Measurements from ENCODE around the gene TGFBRAP1.
"Not testable (repeated sequence)": the region's sequence is repeated elsewhere in the genome, so short reads cannot be mapped to it uniquely, and the experiment has no call there.

Gene TGFBRAP1

DNA sequence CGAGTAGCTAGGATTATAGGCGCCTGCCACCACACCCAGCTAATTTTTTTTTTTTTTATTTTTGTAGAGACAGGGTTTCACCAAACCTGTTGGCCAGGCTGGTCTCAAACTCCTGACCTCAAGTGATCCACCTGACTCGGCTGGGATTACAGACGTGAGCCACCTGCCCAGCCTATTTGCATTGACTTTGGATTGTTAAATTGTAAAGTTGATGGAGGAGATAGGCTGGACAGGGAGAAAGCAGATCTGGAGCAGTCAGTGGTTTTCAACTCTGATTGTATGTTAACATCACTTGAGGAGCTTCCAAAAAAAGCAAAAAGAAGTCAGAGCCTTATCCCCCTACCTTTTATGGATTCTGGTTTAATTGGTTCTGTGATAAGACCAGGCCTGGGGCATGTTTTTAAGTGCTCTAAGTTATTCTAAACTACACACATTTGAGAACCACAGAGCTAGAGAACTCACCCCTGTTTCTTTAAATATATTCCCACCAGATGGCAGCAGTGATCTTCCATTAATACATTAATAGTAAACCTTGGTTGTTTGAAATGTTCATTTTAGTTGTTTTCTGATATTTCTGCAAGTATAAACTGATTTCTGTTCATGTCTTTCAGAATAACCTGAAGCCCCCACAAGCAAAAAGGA lies 15.3 kb upstream of the TGFBRAP1 start:
- peak in 1 of 2 donors; percentile 22 for DNase-seq

DNA sequence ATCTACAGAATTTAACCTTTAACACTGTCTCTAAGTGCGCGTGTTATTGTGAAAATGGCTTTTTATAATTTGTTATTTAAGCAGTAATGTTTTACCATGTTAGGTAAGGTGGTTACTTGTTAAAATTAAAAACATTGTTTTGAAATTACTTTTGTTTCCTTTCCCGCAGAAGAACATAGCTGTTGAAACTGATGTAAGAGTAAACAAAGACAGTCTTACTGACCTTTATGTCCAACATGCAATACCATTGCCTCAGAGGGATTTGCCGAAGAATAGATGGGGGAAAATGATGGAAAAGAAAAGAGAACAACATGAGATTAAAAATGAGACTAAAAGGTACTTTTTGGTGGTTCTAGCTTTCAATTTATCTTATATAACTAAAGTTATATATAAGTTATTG lies 9.9 kb upstream of the TGFBRAP1 start:
- no peak for DNase-seq

DNA sequence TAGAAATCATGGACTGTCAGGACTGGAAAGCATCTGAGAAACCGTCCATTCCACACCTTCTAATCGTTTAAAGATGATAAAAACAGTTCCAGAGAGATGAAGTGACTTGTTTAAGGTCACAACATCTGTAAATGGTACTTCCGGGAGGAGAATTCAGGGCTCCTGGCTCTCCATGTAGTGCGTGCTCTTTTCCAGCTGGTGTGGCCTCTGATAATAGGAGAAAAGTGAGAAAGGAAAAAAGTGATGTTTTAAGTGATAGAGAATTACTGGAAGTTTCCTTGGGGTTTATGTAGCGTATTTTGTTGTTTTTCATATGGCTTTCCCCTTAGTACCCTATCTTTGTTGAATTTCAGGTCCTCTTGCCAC lies 8.5 kb upstream of the TGFBRAP1 start:
- DNase-seq = no peak

DNA sequence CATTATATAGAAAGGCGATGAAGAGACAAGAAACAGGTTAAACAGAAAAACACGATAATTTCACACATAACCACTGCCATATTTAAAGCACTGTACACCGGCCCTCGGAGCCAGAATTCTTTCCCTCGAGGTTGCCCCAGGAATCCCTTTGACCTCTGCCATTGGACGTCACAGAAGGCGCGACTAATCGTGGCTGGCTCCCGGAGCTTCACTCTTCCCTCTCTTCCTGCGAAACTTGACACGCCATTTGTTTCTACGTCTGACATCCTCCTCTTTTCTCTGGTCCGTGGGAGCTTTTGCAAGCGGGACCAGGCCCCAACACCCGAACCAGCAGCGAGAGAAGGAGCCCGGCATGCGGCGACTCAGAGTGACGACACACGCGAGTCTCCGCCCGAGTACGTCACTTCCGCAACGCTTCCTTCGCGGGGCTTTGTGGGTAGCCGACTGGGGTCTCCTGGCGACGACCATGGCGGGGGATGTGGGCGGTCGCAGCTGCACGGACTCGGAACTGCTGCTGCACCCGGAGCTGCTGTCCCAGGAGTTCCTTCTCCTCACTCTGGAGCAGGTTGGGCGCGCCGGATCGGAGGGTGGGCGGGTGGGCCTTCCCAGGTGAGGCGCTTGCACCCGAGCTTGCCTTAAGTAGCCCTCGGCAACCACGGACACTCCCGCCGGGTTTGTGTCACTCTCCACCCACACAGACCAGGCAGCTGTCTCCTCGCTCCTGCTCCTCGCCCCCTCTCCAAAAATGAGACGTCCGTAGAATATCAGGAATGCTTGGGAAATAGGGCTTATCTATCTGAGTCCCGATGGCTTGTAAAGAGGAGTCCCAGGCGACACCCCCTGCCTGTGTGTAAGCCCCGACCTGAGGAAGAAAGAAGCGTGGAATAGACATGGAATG lies 7.8 kb upstream of the TGFBRAP1 start, which contains the start of gene C2orf49:
TSS of gene C2orf49 (plus strand) at position 419 of the 898 bp plus-strand sequence. CDS start at position 467, 48 bp downstream.
- peak; percentile 82 to 92 for DNase-seq

DNA sequence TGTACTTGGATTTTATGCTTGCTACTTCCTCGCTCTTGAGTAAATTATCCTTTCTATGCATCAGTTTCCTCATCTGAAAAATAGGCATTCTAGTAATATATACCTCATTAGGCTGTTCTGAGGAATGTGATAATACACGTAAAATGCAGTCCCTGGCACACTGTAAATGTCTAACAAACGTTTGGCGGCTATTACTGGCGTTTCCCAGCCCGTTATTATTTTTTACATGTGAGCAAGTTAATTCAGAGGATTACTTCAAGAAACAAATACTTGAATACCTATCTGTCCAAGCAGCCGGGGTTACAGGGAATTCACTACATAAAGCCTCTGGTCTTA lies 7.2 kb upstream of the TGFBRAP1 start:
- no peak for DNase-seq

DNA sequence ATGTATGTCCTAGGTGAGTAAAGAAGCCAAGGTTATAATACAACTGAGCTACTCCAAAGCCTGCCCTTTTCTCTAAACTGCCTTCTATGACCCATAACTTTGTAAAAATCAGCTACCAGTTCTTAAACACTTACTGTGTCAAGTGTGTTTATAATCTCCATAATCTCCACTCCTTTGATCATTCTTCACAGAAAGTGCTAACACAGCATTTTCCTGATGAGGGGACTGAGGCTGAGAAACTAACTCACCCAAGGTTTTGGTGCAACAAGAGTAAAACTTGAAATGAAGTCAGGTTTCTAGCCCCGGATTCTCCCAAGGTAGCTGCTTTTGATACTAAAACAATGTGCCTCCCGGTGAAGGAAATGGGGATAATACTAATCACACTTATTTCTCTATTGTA lies 5.9 kb upstream of the TGFBRAP1 start:
- DNase-seq = no peak

DNA sequence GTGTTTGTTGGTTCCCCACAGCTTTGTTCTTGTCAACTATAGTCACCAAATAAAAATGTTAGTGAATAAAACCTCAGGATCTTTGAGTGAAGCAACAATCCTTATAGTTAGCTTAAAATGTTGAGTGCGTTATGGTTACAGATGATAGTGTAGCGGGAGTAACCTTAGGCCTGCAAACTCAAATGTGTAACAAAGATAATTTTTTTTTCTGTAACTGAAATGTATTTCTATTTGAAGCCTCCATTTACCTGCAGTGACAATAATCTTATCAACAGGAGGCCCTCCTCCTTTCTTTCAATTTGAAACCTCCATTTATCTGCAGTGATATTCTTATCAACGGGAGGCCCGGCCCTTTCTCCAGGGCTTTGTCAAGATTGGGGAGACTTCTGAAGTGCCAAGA lies 4.7 kb upstream of the TGFBRAP1 start:
- no peak for DNase-seq

DNA sequence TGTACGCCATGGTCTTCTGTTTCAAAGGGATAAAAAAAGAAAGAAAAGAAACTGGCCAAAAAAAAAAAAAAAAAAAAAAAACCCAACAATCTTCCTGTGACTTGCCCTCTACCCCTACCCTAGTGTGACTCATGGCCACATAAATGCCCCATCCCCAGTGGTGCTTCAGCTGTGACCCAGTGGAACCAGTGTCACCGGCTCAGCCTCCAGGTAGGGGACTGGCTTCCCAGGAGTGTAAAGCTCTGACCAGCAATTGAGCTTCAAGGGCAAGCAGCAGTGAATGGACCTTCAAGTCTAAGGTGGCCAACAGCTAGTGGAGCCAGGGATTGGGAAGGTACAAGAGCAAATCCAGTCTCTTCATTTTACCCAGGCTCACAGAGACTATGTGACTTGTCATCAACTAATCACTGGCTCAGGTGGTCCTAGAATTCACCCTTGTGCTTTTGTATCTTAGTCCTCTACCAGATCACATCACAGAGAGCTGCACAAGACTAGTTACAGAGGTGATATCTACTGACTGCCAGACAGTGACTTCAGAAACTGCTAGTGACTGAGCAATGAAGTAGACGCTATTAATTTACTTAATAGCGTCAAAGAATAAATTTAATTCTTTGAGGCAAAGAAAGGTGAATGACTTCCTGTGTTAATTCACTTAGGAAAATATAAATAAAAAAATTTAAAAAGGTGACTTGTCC lies 1.3 kb upstream of the TGFBRAP1 start:
- no peak for DNase-seq

DNA sequence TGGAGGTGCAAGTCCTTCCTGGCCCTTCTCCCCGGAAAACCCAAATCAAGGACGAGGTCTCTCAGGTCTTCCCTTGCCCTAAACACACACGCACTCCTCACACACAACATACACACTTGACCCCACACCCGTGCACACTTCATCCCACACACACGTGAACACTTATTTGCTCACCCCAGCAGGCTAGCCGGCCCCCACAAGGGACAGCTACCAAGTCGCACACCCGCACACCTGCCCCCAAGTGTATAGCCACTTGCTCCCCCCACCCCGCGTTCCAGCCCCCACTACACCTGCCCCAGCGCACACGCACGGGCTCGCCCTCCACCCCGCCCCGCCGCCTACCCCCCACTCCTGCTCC lies 359 bp downstream of the TGFBRAP1 start:
- DNase-seq = no peak

DNA sequence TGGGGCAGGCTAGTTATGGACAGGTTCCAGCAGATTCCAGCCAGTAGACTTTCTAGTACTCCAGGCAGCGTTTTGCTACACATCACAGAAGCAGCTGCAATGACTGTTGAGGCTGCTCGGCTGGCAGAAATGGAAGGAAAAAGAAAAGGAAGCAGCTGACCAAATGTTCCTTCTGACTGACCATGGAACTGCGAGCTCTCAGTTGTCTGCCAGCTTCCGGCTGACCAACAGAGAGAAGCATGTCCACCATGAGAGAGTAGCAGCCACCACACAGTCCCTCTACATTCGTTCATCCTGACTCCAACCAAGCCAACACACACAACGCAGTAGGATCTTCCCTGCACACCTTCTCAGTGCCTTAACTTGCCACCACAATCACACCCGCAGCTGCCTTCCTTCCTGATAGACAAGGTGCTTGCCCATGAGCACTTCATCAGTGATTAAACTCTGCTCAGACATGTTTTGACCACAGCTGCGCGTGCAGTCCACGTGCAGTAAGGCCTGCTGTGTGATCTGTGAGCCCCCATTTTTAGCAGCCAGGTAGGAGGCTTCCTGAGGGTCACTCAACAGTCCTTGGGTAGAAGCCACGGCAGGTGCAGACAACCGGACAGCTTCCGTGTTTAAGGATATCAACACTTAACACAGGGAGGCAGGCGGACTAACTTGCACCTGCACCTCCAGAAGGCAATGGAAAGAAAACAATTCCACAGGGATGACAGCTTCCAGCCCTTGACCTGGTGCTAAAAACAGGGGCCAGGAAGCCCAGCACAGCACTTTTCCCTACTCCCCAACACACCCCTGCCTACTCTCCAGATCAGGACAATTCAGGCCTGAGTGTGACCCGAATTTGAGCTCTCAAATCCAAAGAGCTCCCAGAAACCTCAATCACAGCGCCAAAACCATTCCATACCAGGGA lies 996 bp downstream of the TGFBRAP1 start:
- DNase-seq = peak; percentile 28 to 32

DNA sequence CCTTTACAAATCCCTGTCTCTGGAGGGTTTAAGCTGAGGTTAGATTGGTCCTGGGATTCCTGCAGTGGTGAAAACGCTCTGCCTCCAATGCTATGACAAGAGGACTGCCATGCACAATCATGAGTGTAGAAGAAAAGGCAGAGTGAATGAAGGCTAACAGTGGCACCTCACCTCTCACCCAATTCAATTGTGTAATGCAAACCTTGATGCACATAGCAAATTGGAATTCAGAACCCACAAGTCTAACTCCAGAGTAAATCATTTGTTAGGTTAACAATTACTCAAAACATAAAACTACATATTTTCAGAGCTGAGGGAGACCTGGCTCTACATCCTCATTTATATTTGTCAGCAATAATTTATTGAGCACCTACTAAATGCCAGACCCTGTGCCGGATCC lies 1.8 kb downstream of the TGFBRAP1 start:
- DNase-seq = no peak

DNA sequence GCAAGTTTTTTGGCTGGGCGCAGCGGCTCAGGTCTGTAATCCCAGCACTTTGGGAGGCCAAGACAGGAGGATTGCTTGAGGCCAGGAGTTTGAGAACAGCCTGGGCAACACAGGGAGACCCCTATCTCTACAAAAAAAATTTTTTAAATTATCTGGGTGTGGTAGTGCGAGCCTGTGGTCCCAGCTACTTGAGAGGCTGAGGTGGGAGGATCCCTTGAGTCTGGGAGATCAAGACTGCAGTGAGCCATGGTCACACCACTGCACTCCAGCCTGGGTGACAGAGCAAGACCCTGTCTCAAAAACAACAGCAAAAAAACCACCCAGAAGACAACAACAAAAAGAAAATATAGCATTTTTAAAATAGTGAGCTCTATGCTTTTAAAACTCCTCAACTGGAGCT lies 2.3 kb downstream of the TGFBRAP1 start:
- not testable (repeated sequence) for DNase-seq

DNA sequence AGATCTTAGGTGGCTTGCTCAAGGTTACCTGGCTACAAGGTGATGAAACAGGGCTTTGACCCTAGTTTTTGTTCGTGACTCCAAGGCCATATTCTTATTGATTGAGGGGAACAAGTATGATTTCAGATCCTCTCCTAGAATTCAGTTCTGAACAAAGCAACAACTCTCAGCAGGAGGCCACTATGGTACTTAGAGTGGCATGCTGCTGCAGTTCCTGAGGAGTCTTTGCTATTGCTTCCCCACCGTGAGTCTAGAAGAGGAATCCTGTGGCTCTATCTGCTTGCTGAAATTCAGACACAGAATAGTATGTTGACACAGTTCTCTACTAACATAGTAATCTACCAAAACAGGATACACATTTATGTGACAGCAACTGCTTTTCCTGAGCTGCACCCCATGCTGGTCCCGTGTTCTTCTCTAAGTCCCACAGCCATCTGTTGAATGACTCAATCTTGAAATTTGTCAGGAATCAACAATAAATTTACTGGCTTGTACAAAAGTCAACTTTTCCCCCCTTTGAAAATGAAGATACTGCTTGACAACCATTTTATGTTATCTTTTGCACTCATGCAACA lies 4.1 kb downstream of the TGFBRAP1 start:
- peak; percentile 33 to 56 for DNase-seq

DNA sequence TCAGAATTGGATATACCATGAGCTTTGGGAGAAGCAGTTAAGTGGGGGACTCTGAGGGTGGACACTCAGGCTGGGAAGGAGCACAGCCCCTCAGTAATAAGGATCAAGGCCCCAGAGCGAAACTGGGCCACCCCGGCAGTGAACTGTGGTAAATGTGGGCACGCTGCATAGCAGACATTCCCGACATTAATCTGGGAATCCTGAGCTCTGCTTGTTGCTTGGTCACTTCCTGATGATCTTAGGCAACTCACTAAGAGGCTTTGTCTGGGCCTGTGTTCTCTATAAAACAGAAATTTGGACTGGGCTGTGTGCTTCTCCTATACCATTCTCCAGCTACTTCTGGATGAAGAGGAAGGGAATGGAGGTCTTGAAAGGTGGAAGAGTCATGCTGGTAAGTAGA lies 4.8 kb downstream of the TGFBRAP1 start:
- DNase-seq = no peak

DNA sequence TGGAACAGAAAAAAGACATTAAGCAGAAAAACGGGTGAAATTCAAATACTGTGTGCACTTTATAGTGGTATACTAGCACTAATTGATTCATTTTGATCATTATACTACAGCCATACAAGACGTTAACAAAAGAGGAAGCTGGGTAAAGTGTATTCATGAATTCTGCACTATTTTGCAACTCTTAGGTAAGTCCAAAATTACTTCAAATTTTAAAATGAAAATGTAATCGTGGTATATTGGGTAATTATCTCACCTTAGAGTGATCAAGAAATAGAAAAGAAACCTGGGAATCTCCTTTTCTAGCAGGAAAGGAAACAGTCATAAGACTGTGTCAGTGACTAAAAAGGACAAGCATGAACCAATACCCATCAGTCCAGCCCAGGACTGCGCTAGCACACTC lies 5.4 kb downstream of the TGFBRAP1 start:
- DNase-seq = peak in 1 of 2 donors; percentile 9

DNA sequence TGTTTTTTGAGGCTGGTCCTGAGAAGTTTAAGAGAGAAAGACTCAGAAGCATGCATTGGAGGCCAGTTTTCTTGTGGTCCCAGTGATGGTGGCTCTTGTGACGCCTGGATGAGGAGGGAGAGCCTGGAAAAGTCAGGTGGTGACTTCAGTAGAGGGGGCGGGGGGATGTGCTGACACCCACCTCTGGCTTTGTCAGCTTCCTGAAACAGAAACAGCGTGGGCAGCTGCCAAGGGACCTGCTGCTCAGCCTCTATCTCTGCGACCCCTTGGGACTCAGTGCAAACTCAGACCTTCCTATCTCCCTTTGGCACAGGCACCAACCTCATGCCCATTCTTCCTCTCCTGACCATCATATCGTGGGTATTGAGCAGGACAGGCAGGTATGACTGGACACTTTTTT lies 6.4 kb downstream of the TGFBRAP1 start:
- peak; percentile 10 to 52 for DNase-seq

DNA sequence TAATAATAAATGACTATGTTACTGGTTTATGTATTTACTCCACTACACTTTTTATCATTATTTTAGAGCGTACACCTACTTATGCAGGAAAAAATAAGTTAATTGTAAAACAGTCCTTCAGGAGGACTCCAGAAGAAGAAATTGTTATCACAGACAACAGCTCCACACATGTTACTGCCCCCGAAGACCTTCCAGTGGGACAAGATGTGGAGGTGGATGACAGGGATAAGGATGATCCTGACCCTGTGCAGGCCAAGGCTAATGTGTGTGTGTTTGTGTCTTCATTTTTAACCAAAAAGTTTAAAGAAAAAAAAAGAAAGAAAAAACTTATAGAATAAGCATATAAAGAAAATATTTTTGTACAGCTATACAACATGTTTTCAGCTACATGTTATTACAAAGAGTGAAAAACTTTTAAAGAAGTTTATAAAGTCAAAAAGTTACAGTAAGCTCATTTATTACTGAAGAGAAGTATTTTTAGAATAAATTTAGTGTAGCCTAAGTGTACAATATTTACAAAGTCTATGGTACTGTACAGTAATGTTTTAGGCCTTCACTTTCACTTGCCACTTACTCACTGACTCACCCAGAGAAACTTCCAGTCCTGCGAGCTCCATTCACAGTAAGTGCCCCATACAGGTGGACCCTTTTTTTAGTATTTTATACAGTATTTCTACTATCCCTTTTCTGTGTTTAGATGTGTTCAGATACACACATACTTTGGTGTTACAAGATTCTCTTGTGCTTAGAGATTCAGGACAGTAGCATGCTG lies 7.5 kb downstream of the TGFBRAP1 start:
- DNase-seq = no peak

DNA sequence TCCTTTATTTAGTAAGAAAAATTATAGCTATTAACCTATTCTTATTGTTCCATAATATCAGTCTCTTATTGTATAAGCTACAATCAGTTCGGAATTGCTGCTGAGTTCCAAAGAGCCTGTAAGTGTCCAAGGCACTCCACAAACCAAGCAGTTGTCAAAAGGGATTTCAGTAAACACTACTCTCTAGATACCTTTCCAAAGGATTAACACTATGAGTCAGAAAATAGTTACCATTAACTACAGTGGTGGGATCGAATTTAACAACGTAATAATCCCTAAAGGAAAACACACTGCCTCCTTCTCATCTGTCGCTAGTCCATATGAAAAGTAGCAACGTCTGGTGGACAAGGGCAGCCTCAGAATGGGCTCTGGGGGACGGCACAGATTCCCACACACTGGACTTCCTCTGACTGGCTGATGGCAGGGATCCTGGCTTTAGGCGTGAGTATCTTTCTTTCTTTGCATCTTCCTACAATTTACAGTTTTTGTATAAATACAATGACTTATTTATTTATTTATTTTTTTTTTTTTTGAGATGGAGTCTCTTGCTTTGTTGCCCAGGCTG lies 8.8 kb downstream of the TGFBRAP1 start:
- no peak for DNase-seq

DNA sequence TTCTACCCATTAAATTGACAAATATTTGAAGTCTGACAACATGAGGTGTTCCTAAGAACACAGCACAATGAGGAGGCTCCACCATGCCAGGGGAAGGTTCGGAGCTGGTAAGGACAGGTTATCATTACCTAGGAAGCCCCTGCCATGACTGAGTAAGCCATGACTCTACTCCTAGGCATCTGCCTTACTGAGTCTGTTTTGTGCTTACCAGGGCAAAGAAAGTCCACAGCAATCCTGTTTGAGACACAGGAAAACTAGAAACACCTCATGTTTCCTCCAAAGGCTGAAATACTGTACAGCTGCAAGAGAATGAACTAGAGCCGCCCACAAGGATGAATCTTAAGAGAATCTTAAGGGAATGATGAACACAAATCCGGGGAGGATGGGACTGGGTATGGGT lies 11.6 kb downstream of the TGFBRAP1 start:
- no peak for DNase-seq

DNA sequence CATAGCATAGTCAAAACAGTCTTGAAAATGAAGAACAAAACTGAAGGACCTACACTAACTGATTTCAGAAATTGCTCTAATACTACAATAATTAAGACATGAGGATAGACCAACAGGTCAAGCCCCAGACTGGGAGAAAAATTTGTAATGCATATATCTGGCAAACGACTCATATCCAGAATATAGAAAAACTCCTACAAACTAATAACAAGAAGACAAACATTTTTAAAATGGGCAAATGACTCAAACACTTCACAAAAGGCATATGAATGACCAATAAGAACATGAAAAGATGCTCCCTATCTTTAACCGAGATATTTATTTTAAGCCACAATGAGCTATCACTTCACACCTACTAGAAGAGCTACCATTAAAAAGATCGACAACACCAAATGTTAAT lies 14.2 kb downstream of the TGFBRAP1 start:
- DNase-seq = no peak

DNA sequence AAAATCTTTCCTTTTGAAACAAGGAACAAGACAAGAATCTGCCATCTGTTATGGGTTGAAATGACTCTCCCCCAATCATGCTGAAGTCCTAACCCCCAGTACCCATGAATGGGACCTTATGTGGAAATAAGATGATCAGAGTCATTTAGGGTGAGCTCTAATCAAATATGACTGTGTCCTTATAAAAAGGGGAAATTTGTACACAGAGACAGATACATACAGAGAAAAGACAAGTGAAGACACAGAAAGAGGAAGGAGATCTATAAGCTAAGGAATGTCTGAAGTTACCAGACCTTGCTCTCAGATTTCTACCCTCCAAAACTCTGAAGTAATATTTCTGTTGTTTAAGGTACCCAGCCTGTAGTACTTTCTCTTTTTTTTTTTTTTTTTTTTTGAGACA lies 15.7 kb downstream of the TGFBRAP1 start:
- DNase-seq = peak in 1 of 2 donors; percentile 57

Measured in inflammatory macrophage (primary cell).